GM18508 (cell line): ENCODE measurements around the gene MED28.

ENCODE experiments used
- ATAC-seq: cut with Tn5 transposase; IDR thresholded peaks from one replicate; pipeline ENCODE4 v1.9.1; 2021; ENCODE audit warnings: moderate number of reproducible peaks; ENCODE audit not compliant: insufficient read depth, unreplicated experiment

MED28 gene

DNA sequence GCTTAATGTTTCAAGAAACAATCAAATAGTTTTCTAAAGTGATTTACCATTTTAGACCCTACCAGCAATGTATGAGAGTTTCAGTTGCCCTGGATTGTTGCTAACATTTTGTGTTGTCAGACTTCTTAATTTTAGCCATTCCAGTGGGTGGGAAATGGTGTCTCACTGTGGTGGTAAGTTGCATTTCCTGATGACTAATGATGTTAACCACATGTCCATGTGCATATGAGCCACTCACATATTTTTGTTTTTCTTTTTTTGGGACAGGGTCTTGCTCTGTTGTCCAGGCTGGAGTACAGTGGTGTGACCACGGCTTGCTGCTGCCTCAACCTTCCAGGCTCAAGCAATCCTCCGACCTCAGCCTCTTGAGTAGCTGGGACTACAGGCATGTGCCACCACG, 48.3 kb downstream of the MED28 start:
- no peak for ATAC-seq

DNA sequence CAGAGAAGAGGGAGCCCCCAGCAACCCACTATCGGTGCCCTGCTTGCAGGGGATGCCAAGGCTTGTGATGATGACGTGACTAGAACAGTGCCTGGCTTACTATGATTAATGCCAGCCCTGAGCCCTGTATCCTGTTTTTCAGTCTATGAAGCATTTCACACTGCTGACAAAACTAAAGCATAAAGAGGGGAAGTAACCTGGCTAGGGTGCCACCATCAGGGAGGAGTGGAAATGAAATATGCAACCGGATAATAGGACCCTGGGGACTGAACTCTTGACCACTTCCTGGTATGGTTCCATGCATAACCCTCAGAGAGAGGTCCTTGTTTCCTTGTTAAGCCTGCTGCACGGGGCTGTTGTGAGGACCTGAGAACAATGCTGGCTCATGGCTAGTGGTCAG, 50.3 kb downstream of the MED28 start:
- ATAC-seq, result peak; percentile 92

DNA sequence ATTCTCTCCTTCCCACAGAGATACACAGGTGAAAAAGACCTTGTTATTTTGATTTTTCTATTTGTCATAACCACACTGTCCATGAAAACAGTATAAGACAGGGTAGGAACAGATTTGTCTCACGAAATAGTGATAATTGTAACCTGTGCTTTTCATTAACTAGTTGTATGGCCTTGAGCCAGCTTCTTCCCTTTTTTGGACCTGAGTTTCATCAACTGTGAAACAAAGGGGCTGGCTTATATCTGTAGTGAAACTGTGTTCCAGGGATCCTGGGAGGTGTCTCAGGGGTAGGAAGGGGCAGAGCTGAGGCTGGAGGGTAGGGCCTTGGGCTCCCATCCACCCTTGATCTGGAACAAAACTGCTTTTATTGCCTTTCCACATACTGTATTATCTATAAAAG, 50.9 kb downstream of the MED28 start:
- no peak for ATAC-seq

DNA sequence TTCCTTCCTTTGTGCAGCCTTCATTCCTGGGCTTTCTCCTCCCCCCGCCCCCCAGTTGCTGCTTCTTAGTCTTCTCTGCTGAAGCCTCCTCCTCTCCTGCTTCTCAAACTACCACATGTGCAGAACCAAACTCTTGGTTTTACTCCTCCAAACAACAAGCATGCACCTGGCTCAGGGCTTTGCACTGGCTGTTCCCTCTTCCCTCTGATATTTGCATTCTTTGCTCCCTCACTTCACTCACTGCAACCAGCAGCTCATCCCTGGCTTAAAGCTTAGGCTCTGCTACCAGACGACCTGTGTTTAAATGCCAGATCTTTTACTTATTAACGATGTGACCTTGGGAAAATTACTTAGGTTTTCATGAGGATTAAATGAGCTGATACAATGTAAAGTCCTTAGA, 51.4 kb downstream of the MED28 start:
- no peak for ATAC-seq

DNA sequence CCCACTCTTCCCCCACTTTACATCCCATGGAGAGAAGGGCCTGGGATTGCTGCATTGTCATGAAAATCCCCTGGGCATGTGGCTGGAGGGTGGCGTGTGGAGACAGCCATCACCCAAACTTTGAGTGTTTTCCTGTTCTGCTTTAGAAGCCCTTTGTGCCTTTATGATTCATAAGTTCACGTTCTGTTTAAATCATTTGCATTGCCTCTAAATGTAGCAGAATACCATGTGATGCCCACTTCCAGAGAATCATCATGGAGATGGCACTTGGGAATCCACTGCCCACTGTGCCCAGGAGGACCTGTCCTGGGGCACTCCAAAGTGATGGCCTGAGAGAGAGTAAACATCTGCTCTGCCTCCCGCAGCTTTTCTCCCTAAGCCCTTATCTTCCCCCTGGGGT, 52.8 kb downstream of the MED28 start:
- ATAC-seq, result no peak

DNA sequence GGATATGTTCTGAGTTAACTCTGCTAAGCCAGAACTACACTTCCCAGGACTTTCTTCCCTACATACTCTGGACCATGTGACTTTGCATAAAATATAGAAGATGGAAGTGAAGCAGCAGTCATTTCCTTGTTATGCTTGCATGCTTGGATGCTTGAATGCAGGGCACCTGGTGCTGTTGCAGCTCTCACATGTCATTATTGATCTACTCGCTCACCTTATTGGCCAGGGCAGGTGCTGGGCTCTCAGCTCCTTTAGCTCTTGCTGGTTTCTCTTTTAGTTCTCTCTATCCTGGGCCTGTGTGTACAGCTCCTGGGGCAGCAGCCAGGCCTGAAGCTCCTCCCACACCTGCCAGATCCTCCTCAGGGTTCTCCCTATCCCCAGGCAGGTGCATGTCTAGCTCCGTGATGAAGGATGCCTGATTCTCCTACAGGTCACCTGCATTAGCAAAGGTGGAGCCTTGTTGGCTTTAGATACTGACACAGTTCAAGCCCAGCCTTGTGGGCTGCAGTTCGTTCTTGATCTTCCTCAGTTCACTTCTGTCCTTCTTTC, 53.3 kb downstream of the MED28 start:
- no peak for ATAC-seq

DNA sequence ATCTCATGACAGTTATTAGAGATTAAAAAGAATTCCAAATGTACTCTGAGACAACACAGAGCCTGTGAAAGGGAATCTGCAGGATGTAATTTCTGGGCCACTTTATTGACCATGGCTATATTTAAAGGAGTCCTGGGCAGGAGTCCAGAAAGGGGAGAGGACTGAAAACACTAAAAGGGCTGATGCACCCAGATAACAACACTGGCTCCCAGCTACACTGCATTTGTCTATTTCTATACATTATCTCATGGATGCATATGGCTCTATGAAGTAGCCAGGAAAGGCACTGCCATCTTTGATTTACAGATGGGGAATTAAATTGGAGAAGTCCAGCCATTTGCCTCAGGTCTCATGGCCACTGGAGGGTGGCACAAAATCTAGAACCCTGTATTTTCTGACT, 56.0 kb downstream of the MED28 start:
- no peak for ATAC-seq

DNA sequence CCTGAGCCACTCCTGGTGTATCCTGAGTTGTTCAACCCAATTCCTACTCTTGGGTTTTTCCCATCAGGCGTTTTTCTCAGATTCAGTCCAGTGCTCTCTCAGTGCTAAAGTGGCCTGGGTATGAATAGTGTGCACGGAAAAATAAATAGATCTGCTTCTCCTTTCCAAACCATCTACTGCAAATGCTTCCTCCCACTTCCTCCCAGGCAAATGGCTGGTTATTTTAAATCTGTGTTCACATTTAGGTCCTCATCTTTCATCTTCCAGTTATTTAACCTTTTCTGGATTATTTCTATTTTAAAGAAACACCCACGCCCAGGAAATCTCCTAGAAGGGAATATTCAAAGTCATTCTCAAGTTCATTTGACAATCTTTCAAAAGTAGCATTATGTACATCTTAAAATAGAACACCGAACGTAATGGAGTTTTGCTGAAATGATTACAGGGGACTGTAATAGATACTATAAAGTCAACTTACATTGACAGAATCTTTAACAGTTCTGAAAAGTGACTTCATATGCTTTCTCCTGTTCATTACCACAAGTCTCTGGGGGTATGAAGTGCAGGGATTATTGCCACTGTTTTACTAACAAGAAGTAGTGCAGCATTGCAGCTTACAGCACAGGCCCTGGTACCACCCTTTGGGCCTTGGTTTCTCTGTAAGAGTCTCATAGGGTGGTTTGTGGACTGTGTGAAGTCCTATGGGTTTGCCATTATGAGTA, 66.3 kb downstream of the MED28 start:
- no peak for ATAC-seq

DNA sequence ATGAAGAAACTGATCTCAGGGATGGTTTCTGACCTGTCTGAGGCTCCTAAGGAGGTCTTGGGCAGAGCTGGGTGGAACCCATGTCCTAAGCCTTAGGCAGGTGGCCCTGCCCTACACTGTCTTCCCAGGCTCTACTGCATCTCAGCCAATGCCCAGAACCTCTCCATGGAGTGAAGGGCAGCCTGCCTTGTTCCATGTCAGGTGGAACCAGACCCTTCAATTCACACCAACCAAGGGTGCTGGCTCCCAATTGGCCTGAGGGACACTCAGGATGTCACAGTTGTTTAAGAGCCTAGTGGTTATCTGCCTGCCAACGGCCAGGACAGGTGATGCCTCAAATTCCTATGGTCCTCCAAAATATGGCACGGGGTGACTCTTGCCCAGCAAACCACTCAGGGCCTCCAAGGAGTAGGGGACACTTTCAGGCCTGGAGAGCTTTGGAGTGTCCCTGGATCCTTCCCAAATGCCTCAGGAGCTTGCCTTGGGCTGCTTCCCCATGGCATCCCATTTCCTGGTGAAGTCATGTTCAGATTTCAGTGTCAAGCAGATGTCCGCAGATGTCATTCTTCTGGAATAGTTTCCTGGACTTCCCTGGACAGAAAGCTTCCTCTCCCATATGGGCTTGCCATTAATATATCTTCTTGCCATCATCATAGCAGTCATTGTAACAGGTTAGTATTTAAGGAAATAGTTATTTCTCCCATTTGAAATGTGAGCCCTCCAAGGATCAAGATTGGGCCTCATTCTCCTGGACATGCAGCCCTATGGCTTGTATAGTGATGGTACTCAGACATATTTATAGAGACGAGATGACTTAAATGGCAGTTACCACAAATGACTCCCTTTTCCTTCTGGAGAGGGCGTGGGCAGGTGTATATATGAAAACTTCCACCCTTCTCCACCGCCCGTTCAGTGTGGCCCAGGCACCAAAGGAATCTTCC, 67.1 kb downstream of the MED28 start:
- no peak for ATAC-seq

DNA sequence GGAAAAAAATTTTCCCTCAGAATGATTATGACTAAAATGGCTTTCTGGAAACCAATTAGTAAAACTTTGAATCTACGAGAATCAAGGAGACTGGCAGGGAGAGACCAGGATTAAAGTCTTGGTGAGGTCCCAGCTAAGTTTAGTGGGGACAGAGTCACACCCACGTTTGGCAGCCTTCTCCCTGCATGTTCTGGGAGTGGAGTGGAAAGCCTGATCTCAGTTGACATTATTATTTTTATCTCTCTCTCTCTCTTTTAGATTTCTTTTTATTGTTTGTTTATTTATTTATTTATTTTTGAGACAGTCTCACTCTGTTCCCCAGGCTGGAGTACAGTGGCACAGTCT, 67.8 kb downstream of the MED28 start:
- no peak for ATAC-seq
